GM12891 (cell line): ENCODE measurements around the gene EOMES.

Experiments used
- PAX5 ChIP-seq: IDR thresholded peaks from 2 replicates; pipeline ENCODE4 v1.6.1; 2011; ENCODE audit warnings: low read length, moderate library complexity, mild to moderate bottlenecking; ENCODE audit not compliant: insufficient read depth, severe bottlenecking
- POLR2A ChIP-seq: IDR thresholded peaks from 2 replicates; pipeline ENCODE4 v1.6.1; 2011; ENCODE audit warnings: low read depth, low read length, control low read depth
- POLR2AphosphoS5 ChIP-seq: IDR thresholded peaks from 2 replicates; pipeline ENCODE4 v1.6.1; 2011; ENCODE audit warnings: low read depth, low read length, control low read depth
- TAF1 ChIP-seq: IDR thresholded peaks from 2 replicates; pipeline ENCODE4 v1.6.1; 2011; ENCODE audit warnings: low read depth, low read length, control low read depth

- TF ChIP-seq POLR2A: no peak
- no peak for TF ChIP-seq POLR2AphosphoS5
- no peak for TF ChIP-seq TAF1
- TF ChIP-seq PAX5: no peak
These were observed 30.8 kb upstream of the EOMES start for GRCh38 chr3:27752926-27753325.
